ENCODE measurements around the gene FAM50B. TPM values are rescaled to one million over a fixed set of nuclear protein-coding genes. Genes with fewer than 3 reads are reported as not detected.

FAM50B gene
- total and polyA plus RNA-seq, 2 of the 13 experiments (the other 11 are each of a cell fraction or from before 2014, with no cell fraction given): 0.05 TPM; not detected in 1

DNA sequence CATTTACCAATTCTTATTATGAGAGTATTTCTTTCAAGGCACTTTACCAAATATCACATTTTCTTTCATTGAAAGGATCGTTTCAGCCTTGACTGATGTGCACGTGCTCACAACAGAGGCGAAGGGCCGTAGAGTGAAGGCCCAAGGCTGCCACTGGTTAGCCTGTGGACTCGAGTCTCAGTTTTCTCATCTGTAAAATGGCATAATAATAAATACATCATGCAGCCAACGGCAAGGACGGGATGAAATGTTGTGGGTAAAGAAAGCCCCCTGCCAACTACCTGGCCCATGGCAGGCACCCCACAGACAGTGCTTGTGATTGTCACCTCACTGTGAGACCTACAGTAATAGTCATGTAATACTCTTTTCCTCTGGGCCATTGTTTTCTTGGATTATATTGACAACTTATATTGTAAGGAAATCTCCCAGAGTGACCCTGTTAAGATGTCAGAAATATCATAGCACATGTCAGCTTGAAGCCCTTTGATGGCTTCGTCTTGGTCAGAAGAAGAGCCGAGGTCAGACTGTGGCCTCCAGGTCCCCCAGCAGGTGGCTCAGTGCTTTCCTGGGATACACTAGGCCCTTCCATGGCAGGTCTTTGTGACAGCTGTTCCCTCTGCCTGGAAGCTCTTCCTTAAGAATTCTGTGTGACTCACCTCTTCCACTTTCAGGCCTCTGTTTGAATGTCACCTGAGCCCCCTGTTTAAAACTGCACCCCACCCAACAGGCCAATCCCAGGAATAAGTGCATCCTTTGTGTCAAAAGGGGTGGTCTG lies 36.3 kb downstream of the FAM50B start (continued):
- TF ChIP-seq WIZ (CRISPR knock-in tag; IDR thresholded peaks at IDR 0.05) (no peak), TEAD3 (CRISPR knock-in tag; optimal IDR thresholded peaks at IDR 0.05; ENCODE audit: borderline replicate concordance) (peak; percentile 48), ZNF484 (CRISPR knock-in tag; IDR thresholded peaks at IDR 0.05; ENCODE audit: borderline replicate concordance, low read depth) (no peak), ZNF790 (CRISPR knock-in tag; IDR thresholded peaks at IDR 0.05; ENCODE audit: borderline replicate concordance) (no peak), POLR2A (IDR thresholded peaks at IDR 0.05; ENCODE audit: insufficient read depth in 1 of 2, low read depth in 2 of 2, low read length in 2 of 2) (no peak), ZNF616 (CRISPR knock-in tag; IDR thresholded peaks at IDR 0.05; ENCODE audit: low read depth) (no peak), ADNP (CRISPR knock-in tag; IDR thresholded peaks at IDR 0.05) (0 out of 2 replicates have a peak, but pooled peaks have one; percentile 21), KDM6A (CRISPR knock-in tag; IDR thresholded peaks at IDR 0.05; ENCODE audit: low read depth) (no peak), DMAP1 (CRISPR knock-in tag; IDR thresholded peaks at IDR 0.05) (no peak), ZKSCAN1 (IDR thresholded peaks at IDR 0.05; ENCODE audit: low read length) (no peak), NFYB (CRISPR knock-in tag; IDR thresholded peaks at IDR 0.05) (no peak), ZNF570 (CRISPR knock-in tag; IDR thresholded peaks at IDR 0.05; ENCODE audit: borderline replicate concordance) (no peak), TARDBP (CRISPR knock-in tag; IDR thresholded peaks at IDR 0.05) (no peak), ZBTB20 (CRISPR knock-in tag; IDR thresholded peaks at IDR 0.05; ENCODE audit: borderline replicate concordance, low read depth) (peak; percentile 36; the same call in 1 of the 2 replicates), ZNF44 (CRISPR knock-in tag; IDR thresholded peaks at IDR 0.05) (no peak), RNF2 (conservative IDR thresholded peaks at IDR 0.05; ENCODE audit: low read depth) (no peak), SIN3B (IDR thresholded peaks at IDR 0.05; ENCODE audit: low read length) (no peak), RBM39 (IDR thresholded peaks at IDR 0.05; ENCODE audit: low read depth, low read length, poor library complexity, severe bottlenecking) (no peak), ZNF253 (CRISPR knock-in tag; IDR thresholded peaks at IDR 0.05; ENCODE audit: borderline replicate concordance) (no peak), KMT2A (CRISPR knock-in tag; IDR thresholded peaks at IDR 0.05) (peak; percentile 22; the same call in 1 of the 2 replicates), ISX (CRISPR knock-in tag; conservative IDR thresholded peaks at IDR 0.05) (no peak)
- TF ChIP-seq, protein P1, sequence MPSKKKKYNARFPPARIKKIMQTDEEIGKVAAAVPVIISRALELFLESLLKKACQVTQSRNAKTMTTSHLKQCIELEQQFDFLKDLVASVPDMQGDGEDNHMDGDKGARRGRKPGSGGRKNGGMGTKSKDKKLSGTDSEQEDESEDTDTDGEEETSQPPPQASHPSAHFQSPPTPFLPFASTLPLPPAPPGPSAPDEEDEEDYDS (CRISPR knock-in tag; IDR thresholded peaks at IDR 0.05): no peak
- TF ChIP-seq, protein P2, sequence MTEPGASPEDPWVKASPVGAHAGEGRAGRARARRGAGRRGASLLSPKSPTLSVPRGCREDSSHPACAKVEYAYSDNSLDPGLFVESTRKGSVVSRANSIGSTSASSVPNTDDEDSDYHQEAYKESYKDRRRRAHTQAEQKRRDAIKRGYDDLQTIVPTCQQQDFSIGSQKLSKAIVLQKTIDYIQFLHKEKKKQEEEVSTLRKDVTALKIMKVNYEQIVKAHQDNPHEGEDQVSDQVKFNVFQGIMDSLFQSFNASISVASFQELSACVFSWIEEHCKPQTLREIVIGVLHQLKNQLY (CRISPR knock-in tag; IDR thresholded peaks at IDR 0.05): no peak
- TF ChIP-seq, protein P3, sequence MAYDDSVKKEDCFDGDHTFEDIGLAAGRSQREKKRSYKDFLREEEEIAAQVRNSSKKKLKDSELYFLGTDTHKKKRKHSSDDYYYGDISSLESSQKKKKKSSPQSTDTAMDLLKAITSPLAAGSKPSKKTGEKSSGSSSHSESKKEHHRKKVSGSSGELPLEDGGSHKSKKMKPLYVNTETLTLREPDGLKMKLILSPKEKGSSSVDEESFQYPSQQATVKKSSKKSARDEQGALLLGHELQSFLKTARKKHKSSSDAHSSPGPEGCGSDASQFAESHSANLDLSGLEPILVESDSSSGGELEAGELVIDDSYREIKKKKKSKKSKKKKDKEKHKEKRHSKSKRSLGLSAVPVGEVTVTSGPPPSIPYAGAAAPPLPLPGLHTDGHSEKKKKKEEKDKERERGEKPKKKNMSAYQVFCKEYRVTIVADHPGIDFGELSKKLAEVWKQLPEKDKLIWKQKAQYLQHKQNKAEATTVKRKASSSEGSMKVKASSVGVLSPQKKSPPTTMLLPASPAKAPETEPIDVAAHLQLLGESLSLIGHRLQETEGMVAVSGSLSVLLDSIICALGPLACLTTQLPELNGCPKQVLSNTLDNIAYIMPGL (CRISPR knock-in tag; IDR thresholded peaks at IDR 0.05; ENCODE audit: borderline replicate concordance in 1 of 2, low read depth in 1 of 2): peak; percentile 32 to 68; a peak in 2 of 4 replicates
- TF ChIP-seq, protein P4, sequence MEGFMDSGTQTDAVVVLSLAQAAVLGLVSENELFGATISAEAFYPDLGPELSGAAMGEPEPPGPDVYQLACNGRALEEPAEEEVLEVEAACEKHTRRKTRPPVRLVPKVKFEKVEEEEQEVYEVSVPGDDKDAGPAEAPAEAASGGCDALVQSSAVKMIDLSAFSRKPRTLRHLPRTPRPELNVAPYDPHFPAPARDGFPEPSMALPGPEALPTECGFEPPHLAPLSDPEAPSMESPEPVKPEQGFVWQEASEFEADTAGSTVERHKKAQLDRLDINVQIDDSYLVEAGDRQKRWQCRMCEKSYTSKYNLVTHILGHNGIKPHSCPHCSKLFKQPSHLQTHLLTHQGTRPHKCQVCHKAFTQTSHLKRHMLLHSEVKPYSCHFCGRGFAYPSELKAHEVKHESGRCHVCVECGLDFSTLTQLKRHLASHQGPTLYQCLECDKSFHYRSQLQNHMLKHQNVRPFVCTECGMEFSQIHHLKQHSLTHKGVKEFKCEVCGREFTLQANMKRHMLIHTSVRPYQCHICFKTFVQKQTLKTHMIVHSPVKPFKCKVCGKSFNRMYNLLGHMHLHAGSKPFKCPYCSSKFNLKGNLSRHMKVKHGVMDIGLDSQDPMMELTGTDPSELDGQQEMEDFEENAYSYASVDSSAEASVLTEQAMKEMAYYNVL (CRISPR knock-in tag; IDR thresholded peaks at IDR 0.05; ENCODE audit: borderline replicate concordance): no peak
- TF ChIP-seq, protein P5, sequence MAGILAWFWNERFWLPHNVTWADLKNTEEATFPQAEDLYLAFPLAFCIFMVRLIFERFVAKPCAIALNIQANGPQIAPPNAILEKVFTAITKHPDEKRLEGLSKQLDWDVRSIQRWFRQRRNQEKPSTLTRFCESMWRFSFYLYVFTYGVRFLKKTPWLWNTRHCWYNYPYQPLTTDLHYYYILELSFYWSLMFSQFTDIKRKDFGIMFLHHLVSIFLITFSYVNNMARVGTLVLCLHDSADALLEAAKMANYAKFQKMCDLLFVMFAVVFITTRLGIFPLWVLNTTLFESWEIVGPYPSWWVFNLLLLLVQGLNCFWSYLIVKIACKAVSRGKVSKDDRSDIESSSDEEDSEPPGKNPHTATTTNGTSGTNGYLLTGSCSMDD (CRISPR knock-in tag; IDR thresholded peaks at IDR 0.05): no peak

Data from HepG2 (cell line).